Heart right ventricle (tissue), 16 donors: ENCODE results near the gene KMT5B. TPM values are rescaled to one million over a fixed set of nuclear protein-coding genes. Genes with fewer than 3 reads are reported as not detected.

Experiments
- ATAC-seq, 8 donors: fragments of 200-7000 bp; cut with Tn5 transposase; one replicate each; pipeline ENCODE4 v1.9.1; 2020; ENCODE audit warnings: mild to moderate bottlenecking in 8 of 8, moderate library complexity in 8 of 8, moderate number of reproducible peaks in 1 of 8
- DNase-seq, 2 donors: peaks; one replicate each; pipeline ENCODE4 v3.0.0-alpha.2; 2020
- H3K27ac ChIP-seq, 10 donors: fragments of 200-600 bp; sonication (generic) in 2 of 10; one replicate each; pipeline versions ENCODE4 v1.5.0 to v1.8.0; 2020 to 2022; ENCODE audit warnings: mild to moderate bottlenecking in 3 of 10
- H3K27me3 ChIP-seq, 7 donors: fragments of 200-600 bp; one replicate each; pipeline ENCODE4 v1.8.0; 2021 to 2022; ENCODE audit warnings: mild to moderate bottlenecking in 2 of 7
- H3K36me3 ChIP-seq, 9 donors: fragments of 200-600 bp; sonication (generic) in 1 of 9; one replicate each; pipeline versions ENCODE4 v1.5.0 to v1.8.0; 2020 to 2022; ENCODE audit warnings: mild to moderate bottlenecking in 2 of 9
- H3K4me1 ChIP-seq, 9 donors: fragments of 200-600 bp; sonication (generic) in 1 of 9; one replicate each; pipeline versions ENCODE4 v1.5.0 to v1.8.0; 2020 to 2022; ENCODE audit warnings: mild to moderate bottlenecking in 4 of 9
- H3K4me3 ChIP-seq, 10 donors: fragments of 200-600 bp; sonication (generic) in 2 of 10; one replicate each; pipeline versions ENCODE4 v1.5.0 to v1.8.0; 2020 to 2022; ENCODE audit warnings: mild to moderate bottlenecking in 7 of 10, moderate library complexity in 2 of 10
- H3K9me3 ChIP-seq, 11 donors: fragments of 200-600 bp in 10 of 11; sonication (generic) in 2 of 11; one replicate each; pipeline versions ENCODE4 v1.5.0 to v1.8.0; 2013 to 2022; ENCODE audit warnings: mild to moderate bottlenecking in 2 of 11, control low read depth in 1 of 11, moderate library complexity in 1 of 11
- CTCF ChIP-seq, 9 donors: fragments of 200-600 bp; sonication (generic) in 2 of 9; IDR thresholded peaks; one replicate each; pipeline versions ENCODE4 v1.5.0 to v1.8.0; 2021 to 2022; ENCODE audit warnings: antibody characterized with exemption in 9 of 9, mild to moderate bottlenecking in 5 of 9, moderate library complexity in 1 of 9
- WGBS, 2 donors: extraction: QIAGEN DNeasy Blood & Tissue Kit; methylation state at CpG; one replicate each; pipeline ENCODE4 v1.1.7; 2013; ENCODE audit warnings: inconsistent platforms in 1 of 2; 5-methylcytosine and 5-hydroxymethylcytosine counted together
- intact Hi-C, 10 donors: fragments of 100-400 bp; cut with DNase I; formaldehyde crosslinking; loops; one replicate each; pipeline versions ENCODE4 v1.11.1 to v1.14.2; 2022
- polyA plus RNA-seq, 2 donors: library from polyadenylated mRNA; stranded (reverse); fragments of 200-250 nt; gene quantifications; one replicate each; pipeline ENCODE4 v1.2.3, GENCODE V29; 2013
- total RNA-seq, 10 donors: library from RNA; stranded (reverse); fragmentation: NEBNext Ultra II Directional in 3 of 10; extraction: Animal tissue kit (Norgen Biotek cat#: 25700) in 3 of 10; gene quantifications; one replicate each; pipeline versions ENCODE4 v1.2.1 to v1.2.4, GENCODE V29; 2021 to 2023
- donor health status: Arrhythmogenic right ventricular cardiomyopathy.
- donor health status: ischemic (EF 13 %, LVEDD 7.1; RV severe dilation, severe dysfunction).
- donor health status: healthy with polysubstance abuse.
- donor health status: DM: no; HTN: yes; CAD: no.
- donor health status: DM: no; HTN: no; CAD: no.
- donor health status: ischemic (EF 25% LVEDD 6.9; RV normal size, moderate dysfunction).
- donor health status: ischemic (EF 25% LVEDD 5.7; RV mildly dilated, moderate dysfunction).
- donor health status: healthy.
- donor health status: DM: yes; HTN: yes; CAD: no.
- donor health status: Ischemic cardiomyopathy.
- donor health status: ischemic (EF 35%, LVEDD 5.7; RV mildly dilated, moderate dysfunction).
- donor health status: nonischemic (EF 11% LVEDD 7.7; RV severe dilation, severe dysfunction).
- donor health status: DM: yes; HTN: yes; CAD: no.
- donor health status: PGD.
- donor health status: ischemic (EF 29% LVEDD 5.4; RV normal size, mild dysfunction).
- donor health status: nonischemic (EF 23%, LVEDD 6.1; RV moderate dilation, normal function).

The KMT5B gene
- total and polyA plus RNA-seq, 12 donors: 10.5 to 37.1 (median 29.6) TPM

GRCh38 chr11:68242616-68243015 is 29.5 kb upstream of the KMT5B start:
- TF ChIP-seq CTCF (IDR thresholded peaks at IDR 0.05): no peak
- H3K9me3 ChIP-seq: peaks cover 0 to 12% (median 4%) of the 10 kb centered on the region in 11 donors
- no peak for ATAC-seq
- no peak for DNase-seq
- H3K27me3 ChIP-seq: peaks cover 0 to 4% (median 0%) of the 10 kb centered on the region in 7 donors
- H3K4me1 ChIP-seq: no peaks in the 10 kb centered on the region
- H3K4me3 ChIP-seq: no peak overlapping the region
- no peak overlapping the region for H3K27ac ChIP-seq
- H3K36me3 ChIP-seq: no peaks in the 10 kb centered on the region
- intact Hi-C loops: no loop called here
- 98 to 99% methylated on average over 2 of the region's 2 CpGs for WGBS, 2 donors

- Histone ChIP-seq H3K36me3 (no peaks in the 10 kb centered on the region), H3K27ac (no peak overlapping the region), H3K9me3 (peaks cover 0 to 22% (median 4%) of the 10 kb centered on the region in 11 donors), H3K27me3 (peaks cover 0 to 10% (median 3%) of the 10 kb centered on the region in 7 donors), H3K4me1 (no peaks in the 10 kb centered on the region), H3K4me3 (no peak overlapping the region)
- 85 to 89% methylated on average over 7 of the region's 7 CpGs for WGBS, 2 donors
- ATAC-seq (no peak), DNase-seq (no peak)
- intact Hi-C loops: no loop called here
- no peak for TF ChIP-seq CTCF (IDR thresholded peaks at IDR 0.05)
Measured at GRCh38 chr11:68231621-68232020, 18.5 kb upstream of the KMT5B start.

GRCh38 chr11:68229601-68230000 is 16.5 kb upstream of the KMT5B start:
- no peak for TF ChIP-seq CTCF (IDR thresholded peaks at IDR 0.05)
- Histone ChIP-seq H3K27me3 (no peaks in the 10 kb centered on the region), H3K36me3 (no peaks in the 10 kb centered on the region), H3K9me3 (peaks cover 0 to 22% (median 4%) of the 10 kb centered on the region in 11 donors), H3K4me3 (no peak overlapping the region), H3K4me1 (no peaks in the 10 kb centered on the region), H3K27ac (no peak overlapping the region)
- no peak for DNase-seq
- ATAC-seq: no peak
- 84 to 85% methylated on average over 1 of the region's 1 CpG for WGBS, 2 donors
- intact Hi-C loops: no loop called here

- H3K4me3 ChIP-seq: no peak overlapping the region
- WGBS, 2 donors: 88% methylated on average over 9 of the region's 9 CpGs
- ATAC-seq: no peak
- H3K4me1 ChIP-seq: no peaks in the 10 kb centered on the region
- intact Hi-C loops: no loop called here
- H3K36me3 ChIP-seq: no peaks in the 10 kb centered on the region
- no peak for DNase-seq
- no peaks in the 10 kb centered on the region for H3K27me3 ChIP-seq
- H3K27ac ChIP-seq: no peak overlapping the region
- no peak for TF ChIP-seq CTCF (IDR thresholded peaks at IDR 0.05)
- H3K9me3 ChIP-seq: peaks cover 0 to 22% (median 4%) of the 10 kb centered on the region in 11 donors
Measured at GRCh38 chr11:68226421-68226820, 13.3 kb upstream of the KMT5B start.
